Dendritic cell treated with granulocyte-macrophage colony-stimulating factor and Interleukin-4, amounts not matched to agents 40 ng/mL and 50 ng/mL, for 4 days (primary cell): ENCODE measurements around the gene MSRB3.
"Not testable (repeated sequence)": the region's sequence is repeated elsewhere in the genome, so short reads cannot be mapped to it uniquely, and the experiment has no call there.

ENCODE experiments used
- H3K27ac Mint-ChIP-seq: one replicate; pipeline ENCODE4 v1.8.0; 2022; ENCODE audit warnings: mild to moderate bottlenecking, mixed read lengths
- H3K27me3 Mint-ChIP-seq: one replicate; pipeline ENCODE4 v1.8.0; 2022; ENCODE audit warnings: mild to moderate bottlenecking, mixed read lengths
- H3K36me3 Mint-ChIP-seq: one replicate; pipeline ENCODE4 v1.8.0; 2022; ENCODE audit warnings: low read depth, mixed read lengths
- H3K4me1 Mint-ChIP-seq: one replicate; pipeline ENCODE4 v1.8.0; 2022; ENCODE audit warnings: low read depth, mixed read lengths
- H3K4me3 Mint-ChIP-seq: one replicate; pipeline ENCODE4 v1.8.0; 2022; ENCODE audit warnings: mild to moderate bottlenecking, moderate library complexity, mixed read lengths
- H3K9me3 Mint-ChIP-seq: one replicate; pipeline ENCODE4 v1.8.0; 2022; ENCODE audit warnings: mixed read lengths
- intact Hi-C: fragments of 100-400 bp; cut with micrococcal nuclease; formaldehyde crosslinking; loops from one replicate; pipeline ENCODE4 v1.15.0; 2022

MSRB3 gene

GRCh38 chr12:65470256-65470655 is 191.8 kb downstream of the MSRB3 start:
- no peak overlapping the region for H3K4me3 Mint-ChIP-seq
- H3K36me3 Mint-ChIP-seq: no peaks in the 10 kb centered on the region
- no peak overlapping the region for H3K27ac Mint-ChIP-seq
- H3K4me1 Mint-ChIP-seq: no peaks in the 10 kb centered on the region
- H3K9me3 Mint-ChIP-seq: no peaks in the 10 kb centered on the region
- H3K27me3 Mint-ChIP-seq: peaks cover 5% of the 10 kb centered on the region
- intact Hi-C loops: no loop called here

GRCh38 chr12:65472079-65472478 is 193.6 kb downstream of the MSRB3 start:
- no peaks in the 10 kb centered on the region for H3K36me3 Mint-ChIP-seq
- intact Hi-C loops: no loop called here
- no peaks in the 10 kb centered on the region for H3K4me1 Mint-ChIP-seq
- H3K9me3 Mint-ChIP-seq: no peaks in the 10 kb centered on the region
- H3K4me3 Mint-ChIP-seq: no peak overlapping the region
- H3K27me3 Mint-ChIP-seq: peaks cover 5% of the 10 kb centered on the region
- no peak overlapping the region for H3K27ac Mint-ChIP-seq

GRCh38 chr12:65474831-65475230 is 196.3 kb downstream of the MSRB3 start:
- Mint-ChIP-seq H3K36me3 (no peaks in the 10 kb centered on the region), H3K4me1 (no peaks in the 10 kb centered on the region), H3K27ac (no peak overlapping the region)

GRCh38 chr12:65477721-65478120 is 199.2 kb downstream of the MSRB3 start:
- no peak overlapping the region for H3K4me3 Mint-ChIP-seq
- no peaks in the 10 kb centered on the region for H3K4me1 Mint-ChIP-seq
- intact Hi-C loops: no loop called here
- no peaks in the 10 kb centered on the region for H3K36me3 Mint-ChIP-seq
- H3K27ac Mint-ChIP-seq: no peak overlapping the region
- H3K9me3 Mint-ChIP-seq: peaks cover 13% of the 10 kb centered on the region
- H3K27me3 Mint-ChIP-seq: no peaks in the 10 kb centered on the region

More at GRCh38 chr12:65474831-65475230, 196.3 kb downstream of the MSRB3 start:
- intact Hi-C loops: no loop called here
- Mint-ChIP-seq H3K9me3 (no peaks in the 10 kb centered on the region), H3K27me3 (peaks cover 5% of the 10 kb centered on the region), H3K4me3 (no peak overlapping the region)

- H3K4me1 Mint-ChIP-seq, intact Hi-C loops, H3K4me3 Mint-ChIP-seq, H3K27ac Mint-ChIP-seq, H3K36me3 Mint-ChIP-seq, H3K27me3 Mint-ChIP-seq: not testable (repeated sequence)
- H3K9me3 Mint-ChIP-seq: peaks cover 41% of the 10 kb centered on the region
Observed at GRCh38 chr12:65483891-65484516, 205.5 kb downstream of the MSRB3 start.

GRCh38 chr12:65488197-65488596 is 209.7 kb downstream of the MSRB3 start:
- Mint-ChIP-seq H3K4me3 (no peak overlapping the region), H3K36me3 (no peaks in the 10 kb centered on the region), H3K9me3 (peaks cover 24% of the 10 kb centered on the region), H3K4me1 (peaks cover 5% of the 10 kb centered on the region), H3K27ac (no peak overlapping the region), H3K27me3 (no peaks in the 10 kb centered on the region)
- intact Hi-C loops: no loop called here

GRCh38 chr12:65490250-65490649 is 211.8 kb downstream of the MSRB3 start:
- H3K4me1 Mint-ChIP-seq: peaks cover 5% of the 10 kb centered on the region
- intact Hi-C loops: no loop called here
- no peak overlapping the region for H3K4me3 Mint-ChIP-seq
- H3K27ac Mint-ChIP-seq: no peak overlapping the region
- no peaks in the 10 kb centered on the region for H3K27me3 Mint-ChIP-seq
- H3K36me3 Mint-ChIP-seq: no peaks in the 10 kb centered on the region
- H3K9me3 Mint-ChIP-seq: peaks cover 3% of the 10 kb centered on the region

- intact Hi-C loops: no loop called here
- Mint-ChIP-seq H3K36me3 (no peaks in the 10 kb centered on the region), H3K4me3 (no peak overlapping the region), H3K27me3 (no peaks in the 10 kb centered on the region), H3K4me1 (peaks cover 11% of the 10 kb centered on the region), H3K27ac (no peak overlapping the region), H3K9me3 (no peaks in the 10 kb centered on the region)
Observed at GRCh38 chr12:65492998-65493912, 214.8 kb downstream of the MSRB3 start.

GRCh38 chr12:65493913-65494245 is 215.4 kb downstream of the MSRB3 start:
- peaks cover 11% of the 10 kb centered on the region for H3K4me1 Mint-ChIP-seq
- intact Hi-C loops: no loop called here
- no peaks in the 10 kb centered on the region for H3K27me3 Mint-ChIP-seq
- no peak overlapping the region for H3K4me3 Mint-ChIP-seq
- H3K27ac Mint-ChIP-seq: no peak overlapping the region
- H3K36me3 Mint-ChIP-seq: no peaks in the 10 kb centered on the region
- no peaks in the 10 kb centered on the region for H3K9me3 Mint-ChIP-seq

- Mint-ChIP-seq H3K4me1 (peaks cover 11% of the 10 kb centered on the region), H3K4me3 (no peak overlapping the region), H3K27ac (no peak overlapping the region), H3K36me3 (no peaks in the 10 kb centered on the region), H3K27me3 (no peaks in the 10 kb centered on the region), H3K9me3 (no peaks in the 10 kb centered on the region)
- intact Hi-C loops: no loop called here
Observed at GRCh38 chr12:65494537-65494936, 216.1 kb downstream of the MSRB3 start.

- H3K4me1 Mint-ChIP-seq: peaks cover 11% of the 10 kb centered on the region
- H3K27me3 Mint-ChIP-seq: no peaks in the 10 kb centered on the region
- H3K36me3 Mint-ChIP-seq: no peaks in the 10 kb centered on the region
- intact Hi-C loops: no loop called here
- no peak overlapping the region for H3K4me3 Mint-ChIP-seq
- H3K9me3 Mint-ChIP-seq: no peaks in the 10 kb centered on the region
- no peak overlapping the region for H3K27ac Mint-ChIP-seq
Observed at GRCh38 chr12:65495233-65495632, 216.8 kb downstream of the MSRB3 start.

- H3K9me3 Mint-ChIP-seq: no peaks in the 10 kb centered on the region
- H3K27ac Mint-ChIP-seq: no peak overlapping the region
- H3K4me3 Mint-ChIP-seq: no peak overlapping the region
- H3K4me1 Mint-ChIP-seq: peaks cover 11% of the 10 kb centered on the region
- no peaks in the 10 kb centered on the region for H3K36me3 Mint-ChIP-seq
- intact Hi-C loops: no loop called here
- H3K27me3 Mint-ChIP-seq: no peaks in the 10 kb centered on the region
Observed at GRCh38 chr12:65496617-65497016, 218.1 kb downstream of the MSRB3 start.

GRCh38 chr12:65497660-65498059 is 219.2 kb downstream of the MSRB3 start:
- intact Hi-C loops: no loop called here
- H3K4me1 Mint-ChIP-seq: peaks cover 6% of the 10 kb centered on the region
- no peaks in the 10 kb centered on the region for H3K9me3 Mint-ChIP-seq
- no peaks in the 10 kb centered on the region for H3K36me3 Mint-ChIP-seq
- no peak overlapping the region for H3K4me3 Mint-ChIP-seq
- no peak overlapping the region for H3K27ac Mint-ChIP-seq
- H3K27me3 Mint-ChIP-seq: no peaks in the 10 kb centered on the region

- intact Hi-C loops: no loop called here
- H3K4me3 Mint-ChIP-seq: no peak overlapping the region
- no peaks in the 10 kb centered on the region for H3K9me3 Mint-ChIP-seq
- no peak overlapping the region for H3K27ac Mint-ChIP-seq
- no peaks in the 10 kb centered on the region for H3K27me3 Mint-ChIP-seq
- H3K36me3 Mint-ChIP-seq: no peaks in the 10 kb centered on the region
- H3K4me1 Mint-ChIP-seq: peaks cover 5% of the 10 kb centered on the region
Observed at GRCh38 chr12:65499167-65499566, 220.7 kb downstream of the MSRB3 start.
